OCI-LY1 (cell line): ENCODE data around the gene FAM98A.
A peak's percentile ranks its signal among the peaks of the same experiment; 100 is the strongest.

Experiments used
- H2AFZ ChIP-seq: fragments of 200-600 bp; sonication (generic), shearing (Covaris generic); 2 replicates; pipeline ENCODE4 v1.6.0; 2014; ENCODE audit warnings: antibody characterized with exemption, mild to moderate bottlenecking, low read length
- H3F3A ChIP-seq: fragments of 200-600 bp; sonication (generic), shearing (Covaris generic); 2 replicates; pipeline ENCODE4 v1.6.0; 2014; ENCODE audit warnings: mild to moderate bottlenecking, antibody characterized with exemption, low read length, moderate library complexity; ENCODE audit not compliant: insufficient read depth
- H3K27ac ChIP-seq: fragments of 200-600 bp; sonication (generic); 2 replicates; pipeline ENCODE4 v1.5.1; 2014; ENCODE audit warnings: low read length, mixed run types, mild to moderate bottlenecking, low read depth; ENCODE audit not compliant: poor library complexity, severe bottlenecking
- H3K27me3 ChIP-seq: fragments of 200-600 bp; sonication (generic); 2 replicates; pipeline ENCODE4 v1.6.0; 2014; ENCODE audit warnings: antibody characterized with exemption, mild to moderate bottlenecking, low read length, moderate library complexity; ENCODE audit not compliant: insufficient read depth
- H3K36me3 ChIP-seq: fragments of 200-600 bp; sonication (generic); 2 replicates; pipeline ENCODE4 v1.6.1; 2014; ENCODE audit warnings: mild to moderate bottlenecking, antibody characterized with exemption, low read length, moderate library complexity, mixed read lengths; ENCODE audit not compliant: insufficient read depth
- H3K4me1 ChIP-seq: fragments of 200-600 bp; sonication (generic); 2 replicates; pipeline ENCODE4 v1.5.1; 2014; ENCODE audit warnings: mild to moderate bottlenecking, low read length, moderate library complexity; ENCODE audit not compliant: insufficient read depth, severe bottlenecking
- H3K4me2 ChIP-seq: fragments of 200-600 bp; sonication (generic), shearing (Covaris generic); 2 replicates; pipeline ENCODE4 v1.6.1; 2014; ENCODE audit warnings: low read length
- H3K4me3 ChIP-seq: fragments of 200-600 bp; sonication (generic); 2 replicates; pipeline ENCODE4 v1.5.1; 2014; ENCODE audit warnings: low read length, low read depth, mild to moderate bottlenecking, mixed read lengths; ENCODE audit not compliant: poor library complexity, severe bottlenecking
- H3K79me2 ChIP-seq: fragments of 200-600 bp; shearing (Covaris generic); 2 replicates; pipeline ENCODE4 v1.6.1; 2016; ENCODE audit warnings: mixed run types, low read length, mixed read lengths; ENCODE audit not compliant: insufficient read depth
- H3K9ac ChIP-seq: fragments of 200-600 bp; sonication (generic), shearing (Covaris generic); 2 replicates; pipeline ENCODE4 v1.6.1; 2014; ENCODE audit warnings: mild to moderate bottlenecking, low read length, mixed read lengths
- H3K9me2 ChIP-seq: fragments of 200-600 bp; sonication (generic), shearing (Covaris generic); 2 replicates; pipeline ENCODE4 v1.6.1; 2014; ENCODE audit warnings: low read depth, mild to moderate bottlenecking, low read length, mixed read lengths
- H3K9me3 ChIP-seq: fragments of 200-600 bp; shearing (Covaris generic); 2 replicates; pipeline ENCODE4 v1.6.1; 2014; ENCODE audit warnings: low read length, mixed read lengths
- H4K20me1 ChIP-seq: fragments of 200-600 bp; sonication (generic), shearing (Covaris generic); 2 replicates; pipeline ENCODE4 v1.6.0; 2016; ENCODE audit warnings: mild to moderate bottlenecking, low read length; ENCODE audit not compliant: insufficient read depth
- CTCF ChIP-seq: fragments of 200-600 bp; sonication (generic), shearing (Covaris generic); IDR thresholded peaks from 2 replicates; pipeline ENCODE4 v1.5.1; 2017; ENCODE audit warnings: mild to moderate bottlenecking, antibody characterized with exemption, low read length, moderate library complexity, mixed read lengths
- EZH2 ChIP-seq: fragments of 200-600 bp; sonication (generic), shearing (Covaris generic); IDR thresholded peaks from 2 replicates; pipeline ENCODE4 v1.8.0; 2017; ENCODE audit warnings: borderline replicate concordance, mixed run types, mild to moderate bottlenecking, antibody characterized with exemption, low read length, moderate library complexity, mixed read lengths

The FAM98A gene

GRCh38 chr2:33597026-33597425 lies 2.1 kb downstream of the FAM98A start:
- Histone ChIP-seq H3K4me2 (peak overlapping the region; percentile 86), H3K79me2 (peaks cover 33% of the 10 kb centered on the region), H3K4me3 (peak overlapping the region; percentile 77)

DNA sequence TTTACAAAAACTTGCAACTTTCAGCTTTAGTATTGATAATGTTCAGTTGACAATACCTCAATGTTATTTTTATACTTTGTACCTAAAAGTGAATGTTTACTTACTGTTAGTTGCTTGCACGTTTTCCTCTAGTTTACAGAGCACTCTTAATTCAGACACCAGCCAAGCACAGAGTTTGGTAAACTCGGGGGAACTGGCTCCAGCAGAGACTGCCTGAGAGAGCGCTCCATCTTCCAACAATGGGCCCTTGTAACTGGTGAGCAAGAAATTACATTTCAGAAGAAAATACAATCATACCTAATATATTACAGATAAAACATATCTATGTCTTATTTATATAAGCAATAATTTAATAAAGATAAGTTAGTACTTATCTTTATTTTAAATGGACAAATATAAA lies 3.7 kb downstream of the FAM98A start:
- Histone ChIP-seq H3F3A (no peaks in the 10 kb centered on the region), H3K9ac (no peak overlapping the region), H3K4me3 (no peak overlapping the region), H3K27ac (no peak overlapping the region), H2AFZ (no peak overlapping the region), H4K20me1 (0 out of 2 replicates have a peak, but pooled peaks cover 2% of the 10 kb centered on the region), H3K9me2 (no peaks in the 10 kb centered on the region), H3K4me1 (peaks cover 23% of the 10 kb centered on the region), H3K27me3 (no peaks in the 10 kb centered on the region), H3K4me2 (no peak overlapping the region), H3K36me3 (peaks cover 46% of the 10 kb centered on the region), H3K9me3 (no peaks in the 10 kb centered on the region), H3K79me2 (peaks cover 33% of the 10 kb centered on the region)
- TF ChIP-seq CTCF = no peak
- TF ChIP-seq EZH2 = no peak

More at GRCh38 chr2:33597026-33597425, 2.1 kb downstream of the FAM98A start:
- H4K20me1 ChIP-seq = 0 out of 2 replicates have a peak, but pooled peaks cover 2% of the 10 kb centered on the region
- H3F3A ChIP-seq = no peaks in the 10 kb centered on the region
- TF ChIP-seq EZH2 (no peak), CTCF (no peak)
- no peak overlapping the region for H2AFZ ChIP-seq
- 0 out of 2 replicates have a peak overlapping the region, but pooled peaks have one; percentile 16 for H3K9ac ChIP-seq
- H3K4me1 ChIP-seq = peaks cover 23% of the 10 kb centered on the region
- no peaks in the 10 kb centered on the region for H3K9me2 ChIP-seq
- H3K9me3 ChIP-seq = no peaks in the 10 kb centered on the region
- no peaks in the 10 kb centered on the region for H3K27me3 ChIP-seq
- peaks cover 30% of the 10 kb centered on the region for H3K36me3 ChIP-seq
- H3K27ac ChIP-seq = no peak overlapping the region

DNA sequence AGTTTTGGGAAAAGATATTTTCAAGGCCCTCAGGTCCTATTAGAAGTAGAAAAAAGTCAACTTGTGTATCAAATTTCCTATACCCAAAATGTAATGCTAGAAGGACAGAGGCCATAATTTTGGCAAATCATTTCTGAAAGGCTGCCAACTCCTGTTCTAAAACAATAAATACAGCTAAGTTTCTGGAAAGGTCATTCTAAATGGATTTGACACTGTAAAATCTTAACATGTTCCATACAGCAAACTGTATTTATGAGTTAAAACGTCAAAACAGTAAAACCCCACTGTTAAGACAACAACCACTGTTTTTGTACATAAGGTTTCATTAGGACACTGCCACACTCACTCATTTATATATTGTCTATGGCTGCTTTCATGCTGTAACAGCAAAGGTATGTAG lies 9.7 kb downstream of the FAM98A start:
- Histone ChIP-seq H3K4me1 (no peaks in the 10 kb centered on the region), H3K36me3 (peaks cover 94% of the 10 kb centered on the region), H3F3A (0 out of 2 replicates have a peak, but pooled peaks cover under 1% of the 10 kb centered on the region), H3K9me2 (no peaks in the 10 kb centered on the region), H3K4me2 (no peak overlapping the region), H2AFZ (no peak overlapping the region), H3K4me3 (no peak overlapping the region), H3K27me3 (no peaks in the 10 kb centered on the region), H3K9ac (no peak overlapping the region), H3K9me3 (no peaks in the 10 kb centered on the region), H4K20me1 (0 out of 2 replicates have a peak, but pooled peaks cover 2% of the 10 kb centered on the region), H3K79me2 (no peaks in the 10 kb centered on the region), H3K27ac (no peak overlapping the region)
- TF ChIP-seq EZH2 = no peak
- TF ChIP-seq CTCF = no peak
